Suprapubic skin (tissue), 4 donors: Measurements from ENCODE around the gene NAB1. TPM values are rescaled to one million over a fixed set of nuclear protein-coding genes. Genes with fewer than 3 reads are reported as not detected.

Experiments
- DNase-seq, 2 donors: peaks; one replicate each; pipeline ENCODE4 v3.0.0-alpha.2; 2019; ENCODE audit warnings: low spot score in 2 of 2
- H3K27ac ChIP-seq: fragments of 200-600 bp; sonication (generic); one replicate; pipeline ENCODE4 v1.5.1; 2019
- H3K27me3 ChIP-seq: fragments of 200-600 bp; sonication (generic); one replicate; pipeline ENCODE4 v1.5.1; 2019
- H3K36me3 ChIP-seq: fragments of 200-600 bp; sonication (generic); one replicate; pipeline ENCODE4 v1.5.1; 2019
- H3K4me1 ChIP-seq: fragments of 200-600 bp; sonication (generic); one replicate; pipeline ENCODE4 v1.5.1; 2019
- H3K4me3 ChIP-seq: fragments of 200-600 bp; sonication (generic); one replicate; pipeline ENCODE4 v1.5.1; 2019; ENCODE audit warnings: mild to moderate bottlenecking
- H3K9me3 ChIP-seq: fragments of 200-600 bp; sonication (generic); one replicate; pipeline ENCODE4 v1.5.1; 2019
- CTCF ChIP-seq, 2 donors: fragments of 200-600 bp in 1 of 2; fragments of 450-650 bp in 1 of 2; sonication (generic) in 1 of 2; IDR thresholded peaks; one replicate each; pipeline ENCODE4 v1.5.1; 2016 to 2019; ENCODE audit warnings: antibody characterized with exemption in 2 of 2, mild to moderate bottlenecking in 1 of 2, moderate library complexity in 1 of 2
- EP300 ChIP-seq: sonication (generic); formaldehyde crosslinking; IDR thresholded peaks from one replicate; pipeline ENCODE4 v1.6.1; 2017; ENCODE audit warnings: antibody characterized with exemption
- POLR2A ChIP-seq, 2 donors: fragments of 450-650 bp; IDR thresholded peaks; one replicate each; pipeline ENCODE4 v1.6.1; 2017; ENCODE audit warnings: antibody characterized with exemption in 2 of 2, mild to moderate bottlenecking in 2 of 2, moderate library complexity in 2 of 2
- POLR2AphosphoS5 ChIP-seq, 3 donors: sonication (generic); formaldehyde crosslinking; IDR thresholded peaks; one replicate each; pipeline ENCODE4 v1.6.1; 2017; ENCODE audit warnings: antibody characterized with exemption in 3 of 3
- WGBS: methylation state at CpG from one replicate; pipeline ENCODE4 v1.1.5; 2018; 5-methylcytosine and 5-hydroxymethylcytosine counted together
- total RNA-seq, 4 donors: library from RNA; depleted of rRNA; stranded (reverse); fragments of >200 nt; gene quantifications; one replicate each; pipeline ENCODE4 v1.1.0, GENCODE V29; 2016

Gene NAB1
- total RNA-seq, result 100 to 1,000 TPM in 3 of 4 donors, 10 to 100 TPM in 1; 83.3 to 116 (median 111) TPM

DNA sequence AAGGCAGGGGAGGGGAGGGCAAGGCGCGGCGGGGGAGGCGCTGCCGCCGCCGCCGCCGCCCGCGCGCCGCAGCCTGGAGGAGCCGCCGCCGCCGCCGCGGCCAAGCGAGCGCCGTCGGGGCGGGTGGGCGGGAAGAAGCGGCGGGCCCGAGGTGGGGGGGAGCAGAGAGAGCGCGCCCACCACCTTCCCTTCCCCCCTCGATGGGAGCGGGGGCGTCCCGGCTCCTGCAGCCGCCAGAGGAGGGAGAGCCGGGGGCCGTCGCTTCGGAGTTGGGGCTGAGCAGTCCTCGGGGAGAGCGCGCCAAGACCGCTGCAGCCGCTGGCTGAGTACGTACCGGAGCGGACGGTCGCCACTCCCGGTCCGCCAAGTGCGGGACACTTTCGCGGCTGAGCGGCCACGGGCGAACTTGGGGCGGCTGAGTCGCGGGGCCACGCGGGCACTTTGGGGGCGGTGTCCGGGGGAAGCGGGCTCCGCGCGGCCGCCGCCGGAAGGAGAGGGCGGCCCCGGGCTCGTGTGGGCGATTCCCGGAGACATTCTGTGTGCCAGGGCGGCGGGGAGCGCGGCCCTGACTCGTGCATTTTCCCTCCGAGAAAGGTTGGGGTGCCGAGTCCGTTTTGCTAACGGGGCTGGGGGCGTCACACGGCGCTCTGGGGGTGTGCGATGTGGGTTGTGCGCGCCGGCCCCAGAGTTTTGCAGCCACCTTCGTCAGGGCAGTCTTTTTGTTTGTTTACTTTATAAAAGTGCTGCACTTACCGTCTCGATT is at the start of gene NAB1:
TSS of gene NAB1 (plus strand) at position 49 of the 763 bp plus-strand sequence. CDS start 10,094 bp downstream, outside the sequence.
- under 1% methylated on average over 28 of the region's 95 CpGs for WGBS
- H3K4me1 ChIP-seq, result peaks cover 62% of the 10 kb centered on the region
- no peaks in the 10 kb centered on the region for H3K9me3 ChIP-seq
- peak within 1 kb of the TSS; percentile 96 for H3K27ac ChIP-seq
- peak; percentile 79 to 86 for DNase-seq
- H3K27me3 ChIP-seq, result no peaks in the 10 kb centered on the region
- TF ChIP-seq POLR2AphosphoS5 (IDR thresholded peaks at IDR 0.05) (peak in 2 of 3 donors; percentile 46 to 58), EP300 (no peak), POLR2A (IDR thresholded peaks at IDR 0.05) (peak in 1 of 2 donors; percentile 36)
- no peaks in the 10 kb centered on the region for H3K36me3 ChIP-seq
- peak within 1 kb of the TSS; percentile 82 for H3K4me3 ChIP-seq

- Histone ChIP-seq H3K4me1 (peaks cover 25% of the 10 kb centered on the region), H3K27ac (no peak overlapping the region), H3K4me3 (no peak overlapping the region), H3K27me3 (no peaks in the 10 kb centered on the region), H3K36me3 (no peaks in the 10 kb centered on the region), H3K9me3 (no peaks in the 10 kb centered on the region)
- DNase-seq, result no peak
- WGBS, result 65% methylated on average over 8 of the region's 8 CpGs
- TF ChIP-seq CTCF (IDR thresholded peaks at IDR 0.05) (no peak), POLR2AphosphoS5 (IDR thresholded peaks at IDR 0.05) (no peak), POLR2A (IDR thresholded peaks at IDR 0.05) (no peak), EP300 (no peak)
Observed at GRCh38 chr2:190599546-190600220, 49.2 kb upstream of the NAB1 start.

GRCh38 chr2:190600293-190601103 is 48.4 kb upstream of the NAB1 start:
- Histone ChIP-seq H3K4me3 (no peak overlapping the region), H3K4me1 (peaks cover 25% of the 10 kb centered on the region), H3K9me3 (no peaks in the 10 kb centered on the region), H3K27ac (no peak overlapping the region), H3K27me3 (no peaks in the 10 kb centered on the region), H3K36me3 (no peaks in the 10 kb centered on the region)
- 53% methylated on average over 5 of the region's 5 CpGs for WGBS
- no peak for DNase-seq
- TF ChIP-seq POLR2AphosphoS5 (IDR thresholded peaks at IDR 0.05) (no peak), CTCF (IDR thresholded peaks at IDR 0.05) (no peak), POLR2A (IDR thresholded peaks at IDR 0.05) (no peak), EP300 (no peak)

DNA sequence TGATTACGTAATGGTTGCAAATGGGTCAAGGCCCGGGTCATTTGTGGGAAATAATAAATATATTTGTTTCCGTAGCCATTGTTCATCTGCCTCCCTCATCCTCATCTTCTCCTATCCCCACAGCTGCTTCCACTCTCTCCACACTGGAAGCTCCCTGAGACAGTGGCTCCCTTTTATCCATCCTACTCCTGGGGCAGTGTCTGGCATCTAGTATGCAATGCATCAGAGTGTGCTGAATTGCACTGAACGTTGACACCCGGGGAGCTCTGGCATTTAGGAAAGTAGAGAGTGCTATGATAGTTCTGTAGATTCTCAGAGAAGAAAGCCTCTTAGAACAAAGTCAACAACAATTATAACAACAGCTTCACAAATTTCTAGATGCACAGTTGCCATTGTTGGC is 45.5 kb upstream of the NAB1 start:
- no peaks in the 10 kb centered on the region for H3K27me3 ChIP-seq
- no peak for TF ChIP-seq POLR2A (IDR thresholded peaks at IDR 0.05)
- H3K36me3 ChIP-seq, result no peaks in the 10 kb centered on the region
- H3K27ac ChIP-seq, result no peak overlapping the region
- no peak for DNase-seq
- WGBS, result 72% methylated on average over 5 of the region's 5 CpGs
- H3K4me3 ChIP-seq, result no peak overlapping the region
- H3K4me1 ChIP-seq, result peaks cover 11% of the 10 kb centered on the region
- no peaks in the 10 kb centered on the region for H3K9me3 ChIP-seq

- H3K4me1 ChIP-seq, result peaks cover 5% of the 10 kb centered on the region
- H3K36me3 ChIP-seq, result no peaks in the 10 kb centered on the region
- DNase-seq, result no peak
- 69% methylated on average over 4 of the region's 4 CpGs for WGBS
- TF ChIP-seq CTCF (IDR thresholded peaks at IDR 0.05) (no peak), POLR2AphosphoS5 (IDR thresholded peaks at IDR 0.05) (no peak), POLR2A (IDR thresholded peaks at IDR 0.05) (no peak), EP300 (no peak)
- no peaks in the 10 kb centered on the region for H3K27me3 ChIP-seq
- H3K9me3 ChIP-seq, result no peaks in the 10 kb centered on the region
- H3K4me3 ChIP-seq, result no peak overlapping the region
- no peak overlapping the region for H3K27ac ChIP-seq
Observed at GRCh38 chr2:190607014-190607597, 41.8 kb upstream of the NAB1 start.
